Astrocyte (in vitro differentiated cells and primary cell): ENCODE measurements around the gene OMD.

ENCODE experiments used
- CTCF ChIP-seq: IDR thresholded peaks from 2 replicates; pipeline ENCODE4 v1.5.1; 2011; ENCODE audit warnings: low read depth, mild to moderate bottlenecking, inconsistent platforms, low read length, moderate library complexity; ENCODE audit not compliant: insufficient read depth
- EZH2 ChIP-seq: IDR thresholded peaks from 2 replicates; pipeline ENCODE4 v1.6.1; 2012; ENCODE audit warnings: mild to moderate bottlenecking, low read length, inconsistent platforms; ENCODE audit not compliant: insufficient read depth

GRCh38 chr9:92395617-92396016 is 28.7 kb downstream of the OMD start:
- TF ChIP-seq CTCF = no peak
- TF ChIP-seq EZH2 = no peak
